Measurements from ENCODE around the gene ADM.

DNA sequence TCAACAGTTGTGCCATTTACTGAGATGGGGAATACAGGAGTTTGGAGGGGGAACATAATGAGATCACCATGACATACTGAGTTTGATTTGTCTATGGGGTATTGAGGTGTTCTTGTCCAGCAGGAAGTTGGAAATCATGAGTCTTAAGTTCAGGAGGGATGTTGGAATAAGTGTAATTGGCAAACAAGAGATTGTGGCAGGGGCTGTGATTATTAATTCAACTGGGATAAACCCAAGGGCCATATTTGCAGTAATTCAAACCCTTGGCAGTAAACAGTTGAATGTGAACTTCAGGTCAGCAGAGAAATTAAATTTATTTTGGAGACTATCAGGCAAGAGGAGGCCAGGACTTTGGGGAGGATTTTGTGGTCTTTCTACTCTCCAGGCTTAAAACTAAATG, 33.4 kb downstream of the ADM start:
- TF ChIP-seq, protein P1, sequence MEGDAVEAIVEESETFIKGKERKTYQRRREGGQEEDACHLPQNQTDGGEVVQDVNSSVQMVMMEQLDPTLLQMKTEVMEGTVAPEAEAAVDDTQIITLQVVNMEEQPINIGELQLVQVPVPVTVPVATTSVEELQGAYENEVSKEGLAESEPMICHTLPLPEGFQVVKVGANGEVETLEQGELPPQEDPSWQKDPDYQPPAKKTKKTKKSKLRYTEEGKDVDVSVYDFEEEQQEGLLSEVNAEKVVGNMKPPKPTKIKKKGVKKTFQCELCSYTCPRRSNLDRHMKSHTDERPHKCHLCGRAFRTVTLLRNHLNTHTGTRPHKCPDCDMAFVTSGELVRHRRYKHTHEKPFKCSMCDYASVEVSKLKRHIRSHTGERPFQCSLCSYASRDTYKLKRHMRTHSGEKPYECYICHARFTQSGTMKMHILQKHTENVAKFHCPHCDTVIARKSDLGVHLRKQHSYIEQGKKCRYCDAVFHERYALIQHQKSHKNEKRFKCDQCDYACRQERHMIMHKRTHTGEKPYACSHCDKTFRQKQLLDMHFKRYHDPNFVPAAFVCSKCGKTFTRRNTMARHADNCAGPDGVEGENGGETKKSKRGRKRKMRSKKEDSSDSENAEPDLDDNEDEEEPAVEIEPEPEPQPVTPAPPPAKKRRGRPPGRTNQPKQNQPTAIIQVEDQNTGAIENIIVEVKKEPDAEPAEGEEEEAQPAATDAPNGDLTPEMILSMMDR (conservative IDR thresholded peaks at IDR 0.05; ENCODE audit: low read depth, low read length): no peak
- TF ChIP-seq EZH2phosphoT487 (IDR thresholded peaks at IDR 0.05; ENCODE audit: borderline replicate concordance, low read length): no peak
